SK-N-MC (cell line): Measurements from ENCODE around the gene ELAVL2.

Experiments used
- EZH2 ChIP-seq: fragments of 200-600 bp; sonication (generic); IDR thresholded peaks from one replicate; pipeline ENCODE4 v1.6.1; 2017; ENCODE audit warnings: antibody characterized with exemption
- POLR2AphosphoS5 ChIP-seq: IDR thresholded peaks from 2 replicates; pipeline ENCODE4 v1.6.1; 2012; ENCODE audit warnings: mild to moderate bottlenecking, low read depth, low read length, borderline replicate concordance

DNA sequence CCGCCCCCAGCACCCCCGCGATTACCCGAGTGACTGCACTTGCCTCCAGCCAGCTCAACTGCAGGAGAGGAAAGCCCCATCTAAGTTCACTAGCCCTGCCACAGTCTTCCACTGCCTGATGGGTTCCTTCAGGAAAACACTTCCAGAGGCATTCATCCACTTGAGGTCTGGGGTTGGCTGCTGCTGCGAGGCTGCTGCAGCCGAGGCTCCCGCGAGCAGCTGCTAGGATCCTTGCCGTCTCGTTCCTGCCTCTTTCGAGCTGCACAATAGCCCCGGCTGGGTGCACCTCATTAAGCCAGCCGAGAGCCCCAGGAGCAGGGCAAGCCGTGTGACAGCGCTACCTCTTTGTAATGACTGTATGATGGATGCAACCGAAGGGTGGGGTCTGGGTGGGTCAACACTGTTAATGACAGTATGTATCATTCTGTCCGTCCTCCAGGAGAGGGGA lies 24.2 kb upstream of the ELAVL2 start:
- TF ChIP-seq POLR2AphosphoS5 (no peak), EZH2 (no peak)
